DMS114 treated with DMSO at 0.1 percent for 48 hours (cell line): ENCODE data around the gene MAGEB16.

ENCODE experiments used
- DNase-seq: peaks from one replicate; lab custom pipeline; 2025; ENCODE audit not compliant: unreplicated experiment; lab: John Stamatoyannopoulos, UW

The MAGEB16 gene

DNA sequence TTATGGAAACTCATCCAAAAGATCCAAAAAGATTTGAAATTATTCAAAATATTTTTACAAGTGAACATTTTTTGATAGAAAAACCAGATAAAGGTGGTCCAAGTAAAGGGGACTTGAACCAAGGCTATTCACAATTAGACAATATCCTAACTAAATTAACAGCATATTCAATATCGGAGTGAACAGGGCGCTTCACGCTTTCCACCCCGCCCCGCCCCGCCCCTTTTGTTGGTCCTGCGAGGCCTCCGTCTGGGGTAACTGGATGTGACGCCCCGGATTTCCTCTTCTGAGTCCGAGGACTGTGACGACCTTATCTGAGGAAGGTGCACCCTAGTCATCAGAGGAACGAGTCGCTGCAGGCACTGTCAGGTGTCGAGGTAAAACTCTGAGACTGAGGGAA, at the start of gene MAGEB16:
Gene MAGEB16 (plus strand): TSS at position 301 of the 400 bp plus-strand sequence. CDS start 3,855 bp downstream, outside the sequence.
- DNase-seq, result no peak

DNA sequence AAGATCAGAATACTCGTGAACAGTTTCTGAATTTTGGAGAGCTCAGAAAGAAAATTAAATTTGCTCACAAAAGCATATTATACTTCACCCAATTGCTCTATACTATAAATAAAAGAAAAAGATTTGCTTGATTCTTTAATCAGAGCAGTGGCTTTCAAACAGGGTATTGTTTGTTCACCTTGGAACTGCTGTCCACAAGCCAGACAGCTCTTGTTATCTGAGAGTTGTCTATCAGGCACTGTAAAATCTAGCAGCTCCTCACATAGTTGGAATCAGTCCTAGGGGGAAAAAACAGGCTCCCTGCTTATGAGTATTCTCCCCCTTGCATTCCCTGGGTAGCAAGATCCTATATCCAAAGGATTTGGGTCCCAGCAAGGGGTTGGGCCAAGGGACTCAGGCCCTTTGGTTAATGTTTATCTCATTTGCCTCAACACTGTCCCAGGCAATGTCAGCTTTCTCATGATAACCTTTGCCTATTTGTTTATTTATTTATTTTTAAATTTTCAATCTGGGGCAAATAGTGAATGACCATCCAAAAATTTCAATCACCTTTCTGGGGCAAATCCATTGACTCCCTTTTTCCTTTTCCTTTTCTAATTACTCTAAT, 24.1 kb upstream of the MAGEB16 start:
- no peak for DNase-seq

DNA sequence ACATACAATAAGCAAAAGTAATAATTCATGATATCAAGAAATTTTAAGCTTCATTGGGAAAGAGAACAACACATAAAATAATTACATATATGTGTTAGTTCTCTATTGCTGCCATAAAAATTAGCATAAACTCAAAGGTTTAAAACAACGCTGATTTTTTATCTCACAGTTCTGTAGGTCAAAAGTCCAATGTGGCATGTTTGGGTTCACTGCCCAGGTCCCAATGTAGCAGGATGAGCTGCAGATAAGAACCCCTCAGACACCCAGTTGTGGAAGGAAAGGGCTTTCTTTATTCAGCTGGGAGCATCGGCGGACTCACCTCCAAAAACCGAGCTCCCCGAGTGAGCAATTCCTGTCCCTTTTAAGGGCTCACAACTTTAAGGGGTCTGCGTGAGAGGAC, 13.1 kb upstream of the MAGEB16 start:
- no peak for DNase-seq

DNA sequence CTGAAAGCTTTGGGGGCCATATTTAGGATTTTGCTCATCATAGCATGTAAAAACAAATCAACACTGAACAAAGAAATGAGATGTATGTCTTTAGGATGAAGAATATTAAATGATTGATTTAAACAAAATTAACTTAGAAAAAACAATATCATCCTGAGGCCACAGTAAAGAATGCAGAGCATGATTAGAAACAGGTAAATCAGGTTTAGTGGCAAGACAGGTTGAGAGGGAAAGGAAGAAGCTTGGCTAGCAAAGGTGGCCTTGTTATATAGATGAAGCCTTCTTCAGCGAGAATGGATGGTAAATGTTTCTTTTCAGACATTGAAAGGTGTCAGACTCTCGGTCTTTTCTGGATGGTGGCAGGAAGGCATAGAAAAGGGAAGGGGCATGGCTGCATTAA, 11.9 kb upstream of the MAGEB16 start:
- DNase-seq, result no peak

DNA sequence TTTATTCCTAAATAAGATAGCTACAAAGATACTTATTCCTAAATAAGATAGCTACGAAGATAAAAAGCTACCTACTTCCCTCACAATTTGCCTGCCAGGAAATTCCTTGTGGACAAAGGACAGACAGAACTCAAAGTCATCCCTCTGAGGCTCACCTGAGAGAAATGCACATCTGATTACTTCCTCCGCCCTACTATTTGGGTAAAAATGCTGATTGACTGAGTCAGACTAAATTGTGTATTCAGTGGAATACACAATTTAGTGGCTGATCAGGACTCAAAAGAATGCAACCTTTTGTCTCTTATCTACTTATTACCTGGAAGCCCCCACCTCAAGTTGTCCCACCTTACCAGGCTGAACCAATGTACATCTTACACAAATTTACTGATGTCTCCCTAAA, 10.3 kb upstream of the MAGEB16 start:
- DNase-seq, result no peak

DNA sequence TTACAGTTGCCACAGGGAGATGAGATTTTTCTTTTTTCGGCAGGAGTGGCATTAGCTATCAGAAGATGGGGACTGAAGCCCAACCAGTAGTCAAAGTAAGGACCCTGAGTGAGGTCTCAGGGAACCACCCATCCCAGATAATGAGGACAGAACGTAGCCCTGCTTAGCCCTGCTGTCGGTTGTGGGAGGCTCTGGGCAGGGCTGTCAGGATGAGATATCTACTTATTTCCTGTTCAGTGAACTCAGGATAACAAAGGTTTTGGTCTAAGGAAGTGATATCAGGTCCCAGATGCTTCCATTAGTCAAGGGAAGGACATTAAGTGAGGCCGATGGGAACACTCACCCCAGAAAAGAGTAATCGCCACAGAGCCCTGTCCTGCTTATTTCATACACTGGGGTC, 2.3 kb downstream of the MAGEB16 start:
- DNase-seq, result no peak

DNA sequence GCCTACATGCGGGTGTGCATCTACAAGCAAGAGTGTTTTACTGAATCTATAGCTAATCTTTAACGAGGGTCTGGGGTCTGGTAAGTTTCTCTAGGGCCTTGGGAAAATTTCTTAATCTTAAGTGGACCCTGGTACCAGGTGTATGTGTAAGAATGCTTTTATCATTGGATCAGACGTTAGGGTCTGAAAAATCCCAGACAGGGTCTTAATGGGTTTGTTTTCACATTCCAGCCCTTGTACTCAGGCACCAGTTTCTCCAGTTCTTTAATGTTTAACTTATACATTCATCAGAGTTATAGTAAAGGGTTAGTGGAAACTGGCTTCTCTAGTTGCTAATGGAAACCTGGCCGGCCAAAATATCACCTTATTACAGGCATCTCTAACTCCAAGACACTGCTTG, 11.6 kb downstream of the MAGEB16 start:
- DNase-seq, result no peak

DNA sequence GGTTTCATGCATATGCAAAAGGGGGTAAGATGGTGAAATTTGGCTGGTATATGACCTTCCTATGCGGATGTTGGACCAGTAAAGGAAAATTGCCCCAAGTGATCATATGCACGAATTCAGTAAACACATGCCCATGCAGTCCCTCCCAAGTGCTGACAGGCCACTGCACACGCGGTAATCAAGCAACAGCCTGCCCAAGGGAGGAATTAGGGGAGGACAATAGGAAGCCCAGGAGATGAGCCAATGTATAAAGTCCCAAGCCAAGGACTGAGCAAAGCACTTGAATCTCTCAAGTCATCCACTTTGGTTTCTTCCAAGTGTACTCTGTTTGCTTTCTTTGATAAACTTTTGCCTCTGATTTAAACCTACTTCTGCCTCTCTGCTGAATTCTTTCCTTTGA, 21.1 kb downstream of the MAGEB16 start:
- no peak for DNase-seq

DNA sequence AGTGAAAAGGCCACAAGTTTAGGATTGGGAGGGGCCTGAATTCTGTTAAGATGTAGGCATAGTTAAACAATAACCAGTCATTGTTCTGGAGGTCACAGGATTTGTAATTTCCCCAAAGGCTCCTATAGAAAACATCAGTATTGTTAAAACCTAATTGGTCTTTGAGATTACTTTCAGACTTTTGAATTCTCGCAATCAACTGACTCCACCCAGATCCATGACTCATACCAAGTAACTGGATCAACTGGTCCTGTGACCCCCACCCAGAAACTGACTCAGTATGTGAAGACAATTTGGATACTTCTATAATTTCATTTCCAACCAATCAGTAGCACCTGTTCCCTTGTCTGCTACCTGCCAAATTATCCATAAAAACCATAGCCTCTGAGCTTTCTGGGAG, 28.4 kb downstream of the MAGEB16 start:
- no peak for DNase-seq

DNA sequence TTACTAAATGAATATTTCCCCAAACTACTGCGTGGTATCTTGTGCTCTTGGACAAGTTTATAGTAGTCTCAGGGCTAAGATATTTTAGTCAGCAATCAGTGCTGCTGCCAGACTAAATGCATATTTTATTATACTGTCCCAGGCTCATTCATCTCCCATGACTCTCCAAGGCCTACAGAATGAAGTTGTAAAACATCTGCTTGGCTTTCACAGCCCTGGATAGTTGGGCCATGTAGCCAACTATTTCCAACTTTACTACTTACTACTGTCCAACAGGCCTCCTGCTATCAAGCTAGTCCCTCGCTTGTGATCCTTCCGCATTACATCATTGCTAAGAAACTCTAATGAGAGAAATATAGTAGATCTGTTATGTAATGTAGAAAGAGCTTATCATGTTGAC, 31.4 kb downstream of the MAGEB16 start:
- DNase-seq, result no peak

DNA sequence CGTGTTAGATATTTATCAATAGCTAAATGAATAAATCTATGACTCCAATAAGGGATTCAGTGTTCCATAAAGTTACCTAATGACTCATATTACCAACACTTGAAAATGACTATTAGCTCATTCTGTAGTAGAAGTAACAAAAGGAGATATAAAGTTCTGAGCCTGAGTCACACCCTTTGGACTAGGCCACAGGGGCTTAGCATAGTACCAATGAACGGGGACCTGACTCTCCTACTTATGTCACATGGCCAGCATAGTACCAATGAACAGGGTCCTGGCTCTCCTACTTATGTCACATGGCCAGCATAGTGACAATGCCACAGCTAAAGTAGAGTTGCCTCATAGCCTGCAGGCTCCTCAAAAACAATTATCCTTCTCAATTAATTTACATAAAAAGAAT, 43.7 kb downstream of the MAGEB16 start:
- DNase-seq, result no peak

DNA sequence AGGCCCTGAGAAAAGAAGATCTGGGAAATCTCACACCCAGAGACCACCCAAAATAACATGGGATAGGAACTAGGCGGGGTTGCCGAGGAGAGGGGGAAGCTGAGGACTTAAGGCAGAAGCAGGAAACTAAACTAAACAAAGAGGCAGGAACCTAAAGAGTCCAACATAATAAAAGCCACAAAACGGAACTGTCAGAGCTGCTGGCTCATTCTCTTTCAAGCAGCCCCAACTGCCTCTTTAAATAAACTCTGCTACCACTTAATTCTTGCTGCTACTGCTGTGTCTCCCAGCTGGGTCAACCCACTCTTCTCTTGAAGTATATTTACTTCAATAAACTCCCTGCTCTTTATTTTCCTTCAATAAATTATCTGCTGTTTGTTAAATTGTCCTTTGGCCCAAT, 44.5 kb downstream of the MAGEB16 start:
- DNase-seq, result no peak

DNA sequence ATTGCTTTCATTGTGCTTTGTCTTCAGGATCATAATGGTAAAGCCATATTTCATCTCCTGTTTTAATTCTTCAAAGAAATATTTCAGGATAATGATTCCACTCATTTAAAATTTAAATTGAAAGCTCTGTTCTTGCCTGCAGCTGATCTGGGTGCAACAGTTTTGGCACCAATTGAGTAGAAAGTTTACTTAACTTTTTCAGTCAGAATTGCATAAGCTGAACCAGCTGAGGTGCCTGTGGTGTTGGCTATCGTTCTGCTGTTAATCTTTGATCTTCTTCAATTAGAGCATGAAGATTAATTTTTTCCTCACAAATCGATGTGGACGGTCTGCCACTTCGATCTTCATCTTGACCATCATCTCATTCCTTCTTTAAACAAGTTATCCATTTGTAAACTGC, 49.6 kb downstream of the MAGEB16 start:
- DNase-seq, result no peak
